Effector memory CD4-positive, alpha-beta T cell (primary cell): ENCODE data around the gene LRRC45.
"Not testable (repeated sequence)": the region's sequence is repeated elsewhere in the genome, so short reads cannot be mapped to it uniquely, and the experiment has no call there.

Experiments used
- DNase-seq, 3 donors: peaks; one replicate each; pipeline ENCODE4 v3.0.0-alpha.2; 2020
- H3K27ac ChIP-seq: 2 replicates; pipeline ENCODE4 v1.7.0; 2013; ENCODE audit warnings: mild to moderate bottlenecking, low read length, moderate library complexity; ENCODE audit not compliant: insufficient read depth, poor library complexity, severe bottlenecking
- H3K27me3 ChIP-seq: replicated peaks from 2 replicates; pipeline ENCODE4 v1.7.0; 2013; ENCODE audit warnings: mild to moderate bottlenecking, low read length; ENCODE audit not compliant: insufficient read depth, control insufficient read depth, poor library complexity, severe bottlenecking
- H3K36me3 ChIP-seq: 2 replicates; pipeline ENCODE4 v1.7.0; 2013; ENCODE audit warnings: mild to moderate bottlenecking, low read length, moderate library complexity; ENCODE audit not compliant: control insufficient read depth, insufficient read depth
- H3K4me1 ChIP-seq: 2 replicates; pipeline ENCODE4 v1.7.0; 2013; ENCODE audit warnings: low read length, mild to moderate bottlenecking; ENCODE audit not compliant: control insufficient read depth, insufficient read depth, poor library complexity, severe bottlenecking
- H3K4me3 ChIP-seq: 2 replicates; pipeline ENCODE4 v1.7.0; 2013; ENCODE audit warnings: low read length, low read depth, mild to moderate bottlenecking; ENCODE audit not compliant: insufficient read depth, poor library complexity, severe bottlenecking
- H3K9me3 ChIP-seq: 2 replicates; pipeline ENCODE4 v1.7.0; 2013; ENCODE audit warnings: mild to moderate bottlenecking, low read length, moderate library complexity; ENCODE audit not compliant: control insufficient read depth

LRRC45 gene

DNA sequence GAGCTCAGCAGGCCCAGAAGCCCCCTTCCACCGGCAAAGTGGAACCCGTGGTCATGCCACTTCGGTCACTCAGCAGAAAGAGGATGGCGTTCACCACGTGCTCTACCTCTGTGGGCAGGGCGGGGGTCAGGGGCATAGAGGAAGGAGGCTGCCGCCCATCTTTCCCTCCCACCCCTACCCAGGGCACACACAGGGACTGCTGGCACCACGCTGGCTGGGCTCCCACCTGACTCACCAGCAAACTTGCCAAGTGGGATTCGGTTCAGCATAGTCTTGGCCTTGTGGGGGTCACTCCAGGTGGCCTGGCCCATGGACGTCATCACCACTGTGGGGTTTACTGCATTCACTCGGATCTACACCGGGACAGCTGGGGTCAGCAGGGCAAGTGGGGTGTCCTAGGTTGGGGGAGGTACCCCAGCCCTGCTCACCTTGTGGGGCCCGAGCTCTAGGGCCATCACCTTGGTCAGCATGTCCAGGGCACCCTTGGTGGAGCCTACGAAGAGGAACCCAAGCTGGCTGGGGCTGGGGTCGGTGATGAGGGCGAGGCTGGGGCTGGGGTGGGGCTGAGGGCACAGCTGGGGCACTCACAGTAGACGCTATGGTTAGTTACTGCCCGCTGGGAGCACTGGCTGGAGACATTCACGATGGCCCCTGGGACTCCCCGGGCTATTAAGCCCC is 13.0 kb downstream of the LRRC45 start:
- no peak for DNase-seq
- H3K9me3 ChIP-seq = no peaks in the 10 kb centered on the region
- H3K4me1 ChIP-seq = peaks cover 20% of the 10 kb centered on the region
- H3K4me3 ChIP-seq = no peak overlapping the region
- no peaks in the 10 kb centered on the region for H3K27me3 ChIP-seq
- no peak overlapping the region for H3K27ac ChIP-seq
- no peaks in the 10 kb centered on the region for H3K36me3 ChIP-seq

DNA sequence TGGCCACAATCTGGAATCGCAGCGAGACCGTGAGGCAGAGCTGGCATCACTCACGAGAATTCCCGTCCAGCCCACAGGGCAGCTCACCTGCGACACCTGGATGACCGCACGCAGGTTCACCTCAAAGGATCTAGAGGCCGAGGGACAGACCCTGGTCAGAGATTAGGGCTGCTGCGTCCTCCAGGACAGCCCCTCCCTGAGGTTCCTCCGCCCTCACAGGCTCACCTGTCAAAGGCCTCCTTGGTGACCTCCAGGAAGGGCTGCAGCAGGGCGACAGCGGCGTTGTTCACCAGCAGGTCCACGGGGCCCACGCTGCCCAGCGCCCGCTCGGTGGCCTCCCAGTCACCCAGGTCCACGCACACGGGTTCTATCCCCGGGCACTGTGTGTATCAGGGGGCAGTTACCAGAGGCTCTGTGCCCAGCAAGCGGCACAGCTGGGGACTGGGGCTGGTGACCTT is 13.6 kb downstream of the LRRC45 start:
- no peaks in the 10 kb centered on the region for H3K36me3 ChIP-seq
- H3K27ac ChIP-seq = peak overlapping the region; percentile 67
- peaks cover 20% of the 10 kb centered on the region for H3K4me1 ChIP-seq
- no peaks in the 10 kb centered on the region for H3K27me3 ChIP-seq
- no peaks in the 10 kb centered on the region for H3K9me3 ChIP-seq
- peak overlapping the region; percentile 77 for H3K4me3 ChIP-seq
- DNase-seq = no peak

DNA sequence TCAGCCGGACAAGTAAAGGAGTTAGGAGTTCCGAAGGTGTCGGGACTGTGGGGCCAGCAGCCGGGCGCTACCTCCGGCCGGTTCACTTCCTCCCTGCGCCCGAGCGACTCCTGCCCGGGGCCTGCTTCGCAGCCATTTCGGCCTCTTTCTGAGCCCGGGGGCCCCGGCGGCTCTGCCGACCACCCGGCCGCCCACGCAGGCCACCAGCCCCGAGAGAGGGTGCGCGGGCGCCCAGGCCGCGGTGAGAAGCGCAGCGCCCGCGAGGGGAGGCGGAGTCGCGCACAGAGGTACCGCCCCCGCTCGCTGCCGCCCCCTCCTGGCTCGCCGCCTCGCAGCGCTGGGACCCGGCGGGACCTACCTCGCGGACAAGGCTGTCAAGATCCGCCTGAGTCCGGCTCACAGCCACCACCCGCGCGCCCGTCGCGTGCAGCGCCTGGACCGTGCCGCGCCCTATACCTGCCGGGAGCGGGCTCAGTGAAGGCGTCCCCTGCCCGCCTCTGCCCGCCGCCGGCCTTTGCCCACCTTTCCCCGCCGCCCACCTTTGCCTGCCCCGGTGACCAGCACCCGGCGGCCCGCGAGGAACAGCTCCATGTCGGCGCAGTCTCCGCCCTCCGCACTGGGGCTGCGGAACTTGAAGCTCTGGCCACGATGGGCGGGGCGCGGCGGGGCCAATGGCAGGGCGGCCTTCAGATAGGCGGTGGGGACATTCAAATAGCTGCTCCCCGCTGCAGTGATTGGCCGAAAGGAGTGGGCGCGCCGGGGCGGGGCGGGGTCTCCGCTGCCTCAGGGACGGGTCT is 14.2 kb downstream of the LRRC45 start, which contains the start of gene DCXR:
Gene DCXR (minus strand): TSS at position 606 of the 797 bp plus-strand sequence. CDS start 15 bp downstream, at position 591.
- no peaks in the 10 kb centered on the region for H3K36me3 ChIP-seq
- peak within 1 kb of the TSS; percentile 67 for H3K27ac ChIP-seq

DNA sequence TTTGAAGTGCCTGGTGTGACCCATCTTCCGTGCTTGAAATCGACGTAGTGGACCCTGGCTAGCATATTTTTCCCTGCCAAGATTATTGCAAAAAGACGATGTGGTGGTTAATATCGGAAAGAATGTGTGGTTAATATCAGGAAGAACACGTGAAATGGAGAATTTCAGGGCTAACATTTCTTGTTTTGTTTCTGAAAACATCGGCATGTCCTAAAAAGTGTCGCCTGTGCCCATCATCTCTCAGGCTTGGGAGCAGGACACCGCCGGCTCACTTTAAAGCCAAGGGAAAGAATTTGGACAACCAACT is 14.7 kb downstream of the LRRC45 start:
- DNase-seq = no peak
- Histone ChIP-seq H3K27ac (peak overlapping the region; percentile 67), H3K27me3 (no peaks in the 10 kb centered on the region), H3K36me3 (no peaks in the 10 kb centered on the region), H3K4me3 (peak overlapping the region; percentile 77), H3K4me1 (peaks cover 16% of the 10 kb centered on the region), H3K9me3 (no peaks in the 10 kb centered on the region)

More for the DNA sequence above, 14.2 kb downstream of the LRRC45 start, which contains the start of gene DCXR:
- H3K27me3 ChIP-seq = no peaks in the 10 kb centered on the region
- peaks cover 16% of the 10 kb centered on the region for H3K4me1 ChIP-seq
- DNase-seq = peak; percentile 89 to 92 (median 92)
- H3K4me3 ChIP-seq = peak within 1 kb of the TSS; percentile 77
- H3K9me3 ChIP-seq = no peaks in the 10 kb centered on the region

GRCh38 chr17:82038796-82039409 is 15.8 kb downstream of the LRRC45 start:
- H3K4me1 ChIP-seq = peaks cover 16% of the 10 kb centered on the region
- not testable (repeated sequence) for H3K27ac ChIP-seq, H3K27me3 ChIP-seq, H3K9me3 ChIP-seq, H3K36me3 ChIP-seq, H3K4me3 ChIP-seq, DNase-seq

DNA sequence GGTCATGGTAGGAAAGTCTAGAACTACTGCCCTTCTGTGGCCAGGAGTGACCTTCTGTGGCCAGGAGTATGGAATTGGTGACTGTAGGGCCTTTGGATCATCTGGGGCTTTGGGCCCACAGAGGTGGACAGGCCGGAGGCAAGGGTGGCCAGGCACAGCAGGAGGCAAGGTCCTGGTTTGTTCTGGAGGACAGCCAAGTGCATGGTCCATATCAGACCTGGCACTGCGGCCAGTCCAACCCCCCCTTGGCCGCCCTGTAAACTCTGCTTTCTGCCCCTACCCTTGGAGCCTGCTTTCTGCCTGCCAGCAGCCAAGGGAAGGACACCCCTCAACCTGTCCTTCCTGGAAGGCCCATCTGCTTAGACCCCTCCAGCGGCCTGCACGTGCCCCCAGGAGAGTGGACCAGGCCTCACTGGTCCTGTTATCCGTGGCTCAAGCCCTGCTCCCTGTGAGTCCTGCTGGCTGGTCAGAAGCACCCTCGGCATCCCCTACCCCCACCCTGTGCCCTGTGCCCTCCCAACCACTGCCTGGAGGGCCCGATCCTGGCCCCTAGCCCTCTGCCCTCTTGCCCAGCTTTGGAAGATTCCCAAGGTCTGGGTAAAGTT is 16.7 kb downstream of the LRRC45 start:
- H3K27ac ChIP-seq = no peak overlapping the region
- no peak for DNase-seq
- no peaks in the 10 kb centered on the region for H3K27me3 ChIP-seq
- no peaks in the 10 kb centered on the region for H3K9me3 ChIP-seq
- H3K4me1 ChIP-seq = peaks cover 16% of the 10 kb centered on the region
- H3K36me3 ChIP-seq = no peaks in the 10 kb centered on the region
- no peak overlapping the region for H3K4me3 ChIP-seq

DNA sequence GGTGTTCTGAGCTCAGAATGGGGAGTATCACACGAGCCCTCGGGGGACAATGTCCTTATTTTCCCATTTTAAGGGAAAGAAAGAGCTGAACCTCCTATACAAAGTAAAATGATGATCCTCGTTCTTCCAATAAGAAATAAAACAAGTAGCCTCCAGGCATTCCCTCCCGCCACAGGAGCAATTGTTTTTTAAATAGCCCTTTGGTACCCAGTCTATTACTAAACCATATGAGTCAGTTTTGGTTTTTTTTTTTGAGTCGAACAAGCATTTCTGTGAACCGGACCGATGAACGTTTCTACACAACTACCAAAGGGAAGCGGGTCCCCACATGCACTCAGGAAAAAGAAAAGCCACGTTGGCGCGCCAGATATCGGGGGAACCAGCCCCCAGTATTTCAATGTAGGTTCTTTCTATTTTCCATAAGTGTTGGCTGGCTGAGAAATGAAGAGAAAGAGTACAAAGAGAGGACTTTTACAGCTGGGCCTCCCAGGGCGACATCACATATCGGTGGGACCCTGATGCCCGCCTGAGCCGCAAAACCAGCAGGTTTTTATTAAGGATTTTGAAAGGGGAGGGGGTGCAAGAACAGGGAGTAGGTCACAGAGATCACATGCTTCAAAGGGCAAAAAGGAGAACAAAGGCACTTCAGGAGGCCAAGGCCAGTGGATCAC is 18.2 kb downstream of the LRRC45 start:
- no peaks in the 10 kb centered on the region for H3K27me3 ChIP-seq
- no peaks in the 10 kb centered on the region for H3K9me3 ChIP-seq
- H3K4me3 ChIP-seq = no peak overlapping the region
- no peak overlapping the region for H3K27ac ChIP-seq
- no peak for DNase-seq
- H3K36me3 ChIP-seq = no peaks in the 10 kb centered on the region
- peaks cover 7% of the 10 kb centered on the region for H3K4me1 ChIP-seq

- H3K36me3 ChIP-seq = peaks cover 4% of the 10 kb centered on the region
- H3K4me1 ChIP-seq = no peaks in the 10 kb centered on the region
- DNase-seq = no peak
- no peaks in the 10 kb centered on the region for H3K27me3 ChIP-seq
- H3K27ac ChIP-seq = no peak overlapping the region
- no peak overlapping the region for H3K4me3 ChIP-seq
- H3K9me3 ChIP-seq = no peaks in the 10 kb centered on the region
Measured at GRCh38 chr17:82042649-82043048, 19.5 kb downstream of the LRRC45 start.

GRCh38 chr17:82043507-82043906 is 20.4 kb downstream of the LRRC45 start:
- no peaks in the 10 kb centered on the region for H3K4me1 ChIP-seq
- no peak for DNase-seq

More at GRCh38 chr17:82043507-82043906, 20.4 kb downstream of the LRRC45 start:
- Histone ChIP-seq H3K9me3 (no peaks in the 10 kb centered on the region), H3K27me3 (no peaks in the 10 kb centered on the region), H3K27ac (no peak overlapping the region), H3K4me3 (no peak overlapping the region), H3K36me3 (peaks cover 4% of the 10 kb centered on the region)
